Vagina (tissue), 2 donors: ENCODE data around the gene CADPS.

ENCODE experiments used
- CTCF ChIP-seq, 3 experiments: fragments of 450-650 bp in 2 of 3; fragments of 200-600 bp in 1 of 3; sonication (generic) in 1 of 3; IDR thresholded peaks; one replicate each; pipeline ENCODE4 v1.5.1; 2017 to 2019; ENCODE audit warnings: antibody characterized with exemption in 3 of 3, mild to moderate bottlenecking in 2 of 3, moderate library complexity in 2 of 3
- POLR2A ChIP-seq, 2 donors: fragments of 450-650 bp; IDR thresholded peaks; one replicate each; pipeline ENCODE4 v1.6.1; 2017; ENCODE audit warnings: antibody characterized with exemption in 2 of 2, mild to moderate bottlenecking in 2 of 2, moderate library complexity in 2 of 2
- POLR2AphosphoS5 ChIP-seq, 2 donors: sonication (generic); formaldehyde crosslinking; IDR thresholded peaks; one replicate each; pipeline ENCODE4 v1.9.0; 2017; ENCODE audit warnings: antibody characterized with exemption in 2 of 2, mild to moderate bottlenecking in 2 of 2, low read depth in 1 of 2; ENCODE audit not compliant: insufficient read depth in 1 of 2

GRCh38 chr3:62712746-62713145 is 162.5 kb downstream of the CADPS start:
- TF ChIP-seq CTCF (IDR thresholded peaks at IDR 0.05): no peak
- TF ChIP-seq POLR2AphosphoS5 (IDR thresholded peaks at IDR 0.05; ENCODE audit: insufficient read depth in 1 of 2, low read depth in 1 of 2): no peak
- TF ChIP-seq POLR2A (IDR thresholded peaks at IDR 0.05): no peak
